Fibroblast of villous mesenchyme (primary cell): ENCODE results near the gene PPIL1. TPM values are rescaled to one million over a fixed set of nuclear protein-coding genes. Genes with fewer than 3 reads are reported as not detected.

Experiments used
- DNase-seq: peaks from one replicate; pipeline ENCODE4 v3.0.0-alpha.2; 2010; ENCODE audit warnings: low read depth
- H3K4me3 ChIP-seq: 2 replicates; pipeline ENCODE4 v1.5.1; 2011; ENCODE audit warnings: low read depth, mild to moderate bottlenecking, low read length
- total RNA-seq: library from RNA; depleted of rRNA; stranded (reverse); fragments of >200 nt; gene quantifications from 2 replicates; pipeline ENCODE4 v1.2.3, GENCODE V29; 2012
- TF ChIP-seq, protein P1 (sequence below): IDR thresholded peaks from 2 replicates; pipeline ENCODE4 v1.5.1; 2012; ENCODE audit warnings: low read depth, mild to moderate bottlenecking, low read length; ENCODE audit not compliant: insufficient read depth

The PPIL1 gene
- total RNA-seq, 1 donor, result 55.3 TPM

DNA sequence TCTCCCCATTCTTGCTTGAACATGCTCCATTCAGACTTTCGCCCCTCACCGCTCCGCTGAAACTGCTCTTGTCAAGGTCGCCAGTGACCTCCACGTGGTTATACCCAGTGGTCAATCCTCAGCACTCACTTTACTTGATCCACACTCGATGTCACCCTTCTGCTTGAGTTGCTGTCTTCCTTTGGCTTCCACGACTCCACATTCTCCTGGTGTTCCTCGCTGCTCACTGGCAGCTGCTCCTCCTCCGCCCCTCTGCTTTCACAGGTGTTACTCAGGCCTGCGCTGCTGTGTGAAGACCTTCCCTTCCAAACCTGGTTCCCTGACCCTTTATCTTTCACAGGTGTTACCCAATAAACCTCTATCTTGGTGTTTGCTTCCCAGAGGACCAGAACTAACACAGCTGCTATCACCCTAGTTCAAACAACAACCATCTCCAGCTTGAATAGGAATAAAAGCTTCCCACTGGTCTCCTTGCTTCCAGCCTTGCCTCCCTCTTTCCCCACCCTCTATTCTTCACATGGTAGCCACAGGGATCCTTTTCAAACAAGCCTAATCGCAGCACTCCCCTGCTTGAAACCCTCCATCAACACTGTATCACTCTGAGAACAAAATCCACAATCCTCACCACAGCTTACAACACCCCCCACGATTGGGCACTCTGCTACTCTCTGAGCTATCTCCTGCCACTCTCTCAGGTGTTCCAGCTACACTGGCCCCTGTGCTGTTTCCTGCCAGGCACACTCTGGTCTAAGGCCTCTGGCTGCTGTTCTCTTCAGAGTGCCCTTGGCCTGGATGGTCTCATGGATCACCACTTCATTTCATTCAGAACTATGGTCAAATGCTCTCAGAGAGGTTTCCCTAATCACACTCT lies 10.7 kb downstream of the PPIL1 start:
- no peak for DNase-seq
- H3K4me3 ChIP-seq, result no peak overlapping the region
- TF ChIP-seq, protein P1, sequence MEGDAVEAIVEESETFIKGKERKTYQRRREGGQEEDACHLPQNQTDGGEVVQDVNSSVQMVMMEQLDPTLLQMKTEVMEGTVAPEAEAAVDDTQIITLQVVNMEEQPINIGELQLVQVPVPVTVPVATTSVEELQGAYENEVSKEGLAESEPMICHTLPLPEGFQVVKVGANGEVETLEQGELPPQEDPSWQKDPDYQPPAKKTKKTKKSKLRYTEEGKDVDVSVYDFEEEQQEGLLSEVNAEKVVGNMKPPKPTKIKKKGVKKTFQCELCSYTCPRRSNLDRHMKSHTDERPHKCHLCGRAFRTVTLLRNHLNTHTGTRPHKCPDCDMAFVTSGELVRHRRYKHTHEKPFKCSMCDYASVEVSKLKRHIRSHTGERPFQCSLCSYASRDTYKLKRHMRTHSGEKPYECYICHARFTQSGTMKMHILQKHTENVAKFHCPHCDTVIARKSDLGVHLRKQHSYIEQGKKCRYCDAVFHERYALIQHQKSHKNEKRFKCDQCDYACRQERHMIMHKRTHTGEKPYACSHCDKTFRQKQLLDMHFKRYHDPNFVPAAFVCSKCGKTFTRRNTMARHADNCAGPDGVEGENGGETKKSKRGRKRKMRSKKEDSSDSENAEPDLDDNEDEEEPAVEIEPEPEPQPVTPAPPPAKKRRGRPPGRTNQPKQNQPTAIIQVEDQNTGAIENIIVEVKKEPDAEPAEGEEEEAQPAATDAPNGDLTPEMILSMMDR, result no peak

DNA sequence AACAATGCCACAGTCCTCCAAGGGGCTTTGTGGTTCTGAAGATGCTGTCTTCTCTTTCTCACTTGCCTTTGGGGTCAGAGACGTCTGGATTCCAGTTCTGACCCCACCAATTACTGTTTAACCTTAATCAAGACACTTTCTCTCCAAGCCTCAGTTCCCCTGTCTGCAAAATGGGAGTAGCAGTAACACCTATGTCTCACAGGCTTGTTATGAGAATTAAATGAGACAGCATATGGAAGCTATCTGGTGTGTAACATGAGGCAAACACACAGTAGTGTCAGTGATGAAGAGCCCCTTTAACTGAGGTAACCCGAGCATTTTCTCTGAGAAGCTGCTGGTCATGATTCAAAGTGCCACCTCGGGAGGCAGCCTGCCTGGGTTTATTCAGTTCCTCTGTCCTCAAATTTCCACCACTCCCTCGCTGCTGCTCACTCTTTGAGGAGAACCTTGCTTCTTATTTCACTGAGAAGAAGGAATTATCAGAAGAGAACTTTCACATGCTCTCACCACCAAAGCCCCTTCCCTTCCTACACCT lies 11.7 kb downstream of the PPIL1 start:
- DNase-seq, result no peak
- H3K4me3 ChIP-seq, result no peak overlapping the region
- TF ChIP-seq, protein P1, result no peak

DNA sequence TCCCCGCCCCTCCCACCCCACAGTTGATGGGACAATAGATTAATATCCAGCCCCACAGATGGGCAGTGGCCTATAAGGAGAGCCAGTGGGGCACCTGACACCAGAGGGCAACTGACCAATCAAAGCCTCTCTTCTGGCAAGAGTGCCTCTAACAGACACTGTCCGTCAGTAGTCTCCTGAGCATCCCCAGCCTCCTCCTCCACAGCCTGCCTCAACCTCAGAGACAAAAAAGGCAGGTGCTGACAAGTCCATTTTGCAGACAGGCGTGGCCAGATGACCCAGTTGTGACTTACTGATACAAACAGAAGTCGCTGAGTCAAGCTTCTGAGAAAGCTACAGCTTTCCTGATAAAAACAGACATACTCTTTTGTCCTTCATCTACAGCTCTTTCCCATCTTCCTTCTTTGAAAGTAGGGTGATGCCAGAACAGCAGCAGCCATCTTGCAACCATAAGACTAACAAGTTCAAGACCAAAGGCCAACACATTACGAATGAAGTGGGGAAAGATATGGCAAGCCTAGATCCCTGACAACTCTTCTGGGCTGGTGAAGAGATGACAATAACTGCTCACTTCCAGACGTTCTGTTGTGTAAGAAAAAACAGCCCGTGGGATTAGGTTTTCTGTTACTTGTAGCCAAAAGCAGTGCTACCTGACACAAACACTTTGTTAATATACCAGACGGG lies 12.3 kb downstream of the PPIL1 start:
- DNase-seq, result no peak
- TF ChIP-seq, protein P1, result no peak
- no peak overlapping the region for H3K4me3 ChIP-seq

DNA sequence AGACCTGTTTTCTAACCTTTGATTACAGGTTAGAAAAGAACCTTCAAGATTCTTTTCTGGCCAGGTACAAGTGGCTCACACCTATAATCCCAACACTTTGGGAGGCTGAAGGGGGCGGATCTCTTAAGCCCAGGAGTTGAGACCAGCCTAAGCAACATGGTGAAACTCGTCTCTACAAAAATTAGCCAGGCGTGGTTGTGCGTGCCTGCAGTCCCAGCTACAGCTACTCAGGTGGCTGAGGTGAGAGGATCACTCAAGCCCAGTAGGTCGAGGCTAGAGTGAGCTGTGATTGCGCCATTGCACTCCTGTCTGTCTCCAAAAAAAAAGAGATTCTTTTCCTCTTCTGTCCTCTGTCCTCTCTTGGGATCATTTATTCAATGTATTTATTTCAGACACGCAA lies 14.5 kb downstream of the PPIL1 start:
- no peak overlapping the region for H3K4me3 ChIP-seq
- TF ChIP-seq, protein P1, result no peak
- DNase-seq, result no peak

DNA sequence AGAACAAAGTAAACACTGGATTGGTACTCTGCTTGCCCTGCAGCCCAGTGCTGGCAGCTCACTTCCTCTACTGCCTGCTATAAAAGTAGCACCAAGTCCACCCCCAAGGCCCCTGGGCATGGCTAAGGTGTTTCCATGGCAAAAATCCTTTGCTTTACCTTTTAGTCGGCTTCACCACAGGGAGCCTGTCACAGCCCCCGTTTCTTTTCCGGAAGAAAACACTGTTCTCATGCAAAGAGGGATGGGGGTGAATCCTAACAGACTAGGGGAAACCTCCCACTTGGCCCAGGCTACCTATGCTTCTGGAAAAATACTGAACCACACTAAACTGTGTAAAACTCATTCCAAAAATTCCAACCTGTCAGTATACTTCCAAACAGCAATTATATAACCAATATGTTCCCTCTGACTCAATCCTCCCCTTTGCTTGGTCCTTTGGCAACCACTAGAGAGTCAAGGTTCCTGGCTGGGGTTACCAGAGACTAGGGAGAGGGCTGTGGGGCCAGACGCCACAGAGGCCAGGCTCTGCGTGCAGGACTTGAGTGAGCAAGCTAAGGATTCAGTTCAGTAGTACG lies 16.1 kb downstream of the PPIL1 start:
- DNase-seq, result peak; percentile 86
- no peak overlapping the region for H3K4me3 ChIP-seq
- TF ChIP-seq, protein P1, result no peak

DNA sequence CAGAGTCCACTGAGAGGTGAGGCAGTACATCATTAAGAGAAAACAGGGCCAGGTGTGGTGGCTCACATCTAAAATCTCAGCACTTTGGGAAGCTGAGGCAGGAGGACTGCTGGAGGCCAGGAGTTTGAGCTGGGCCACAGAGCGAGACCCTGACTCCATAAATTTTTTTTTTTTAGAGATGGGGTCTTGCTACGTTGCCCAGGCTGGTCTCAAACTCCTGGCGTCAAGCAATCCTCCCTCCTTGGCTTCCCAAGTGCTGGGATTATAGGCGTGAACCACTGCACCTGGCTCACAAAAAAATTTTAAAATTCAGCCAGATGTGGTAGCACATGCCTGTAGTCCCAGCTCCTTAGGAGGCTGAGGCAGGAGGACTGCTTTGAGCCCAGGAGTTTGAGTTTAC lies 17.3 kb downstream of the PPIL1 start:
- no peak overlapping the region for H3K4me3 ChIP-seq
- no peak for DNase-seq
- TF ChIP-seq, protein P1, result no peak
